ENCODE measurements around the gene FNDC3B. TPM values are rescaled to one million over a fixed set of nuclear protein-coding genes. Genes with fewer than 3 reads are reported as not detected.

FNDC3B gene
- total RNA-seq, 1 experiment from 2014 or later, result 173 TPM

DNA sequence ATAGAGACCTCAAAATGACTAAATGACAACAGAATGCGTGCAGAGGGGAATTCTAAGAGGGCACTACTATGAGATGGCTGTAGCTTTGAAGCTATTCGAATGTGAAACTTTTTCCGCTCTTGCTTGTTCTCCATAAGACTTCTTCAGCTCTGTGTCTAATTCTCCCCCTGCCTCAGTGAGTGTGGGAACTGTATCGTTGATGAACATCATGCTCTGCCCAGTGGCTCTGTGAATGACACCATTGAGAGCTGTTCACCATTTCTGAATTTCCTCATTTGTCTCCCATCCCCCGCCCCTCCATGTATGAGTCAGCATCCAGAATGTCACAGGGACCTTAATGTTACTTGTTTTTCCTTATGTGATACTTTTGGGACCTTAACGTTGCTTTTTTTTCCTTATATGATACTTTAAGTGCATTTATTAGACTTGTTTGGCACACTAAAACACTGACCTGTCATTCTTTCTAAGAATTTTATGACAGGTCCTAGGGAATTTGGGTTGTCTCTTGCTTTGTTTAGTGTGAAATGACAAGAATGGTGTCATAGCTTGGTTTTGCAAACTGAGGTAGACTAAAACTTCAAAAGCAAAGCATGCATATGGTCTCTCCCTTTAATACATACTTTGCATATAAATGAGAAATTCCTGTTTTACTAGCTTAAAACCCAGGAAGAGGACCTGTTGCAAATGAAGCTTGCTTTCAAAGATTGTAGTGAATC is 99.6 kb downstream of the FNDC3B start:
- POLR2A ChIA-PET, result interaction anchor here (0.5 to 1.6 kb wide), 3 partner anchors 10 to 99 kb away, joined by 3 to 5 read pairs (median 3); no protein-coding TSS in a partner anchor
- H3K4me3 ChIP-seq (ENCODE audit: low read depth in 2 of 2, low read length in 2 of 2), result no peak overlapping the region
- peaks cover 94% of the 10 kb centered on the region for H3K4me1 ChIP-seq (ENCODE audit: control insufficient read depth, insufficient read depth, low read length)
- CTCF ChIA-PET, result no interaction called here
- H3K36me3 ChIP-seq (ENCODE audit: control insufficient read depth, insufficient read depth, low read length), result no peaks in the 10 kb centered on the region
- no peaks in the 10 kb centered on the region for H3K9me3 ChIP-seq (ENCODE audit: control insufficient read depth, insufficient read depth, low read depth, low read length)
- H3K27ac ChIP-seq (ENCODE audit: low read length), result peak overlapping the region; percentile 97
- TSS peak; percentile 5 for BruUV-seq (replicated peaks)
- intact Hi-C loops (cut with micrococcal nuclease; ENCODE audit: unreplicated experiment) (loop anchor here (5.0 kb wide), 1 partner anchor 97 kb away; no protein-coding TSS in a partner anchor), in situ Hi-C loops (cut with HindIII; ENCODE audit: low pct_unique_long_range_greater_than_20kb, low sequenced_read_pairs) (no loop called here)
- H3K27me3 ChIP-seq (ENCODE audit: control insufficient read depth, insufficient read depth, low read length), result no peaks in the 10 kb centered on the region
- DNase-seq (ENCODE audit: low read depth, low spot score) (no peak), ATAC-seq (no peak)
- TF ChIP-seq, protein P1, sequence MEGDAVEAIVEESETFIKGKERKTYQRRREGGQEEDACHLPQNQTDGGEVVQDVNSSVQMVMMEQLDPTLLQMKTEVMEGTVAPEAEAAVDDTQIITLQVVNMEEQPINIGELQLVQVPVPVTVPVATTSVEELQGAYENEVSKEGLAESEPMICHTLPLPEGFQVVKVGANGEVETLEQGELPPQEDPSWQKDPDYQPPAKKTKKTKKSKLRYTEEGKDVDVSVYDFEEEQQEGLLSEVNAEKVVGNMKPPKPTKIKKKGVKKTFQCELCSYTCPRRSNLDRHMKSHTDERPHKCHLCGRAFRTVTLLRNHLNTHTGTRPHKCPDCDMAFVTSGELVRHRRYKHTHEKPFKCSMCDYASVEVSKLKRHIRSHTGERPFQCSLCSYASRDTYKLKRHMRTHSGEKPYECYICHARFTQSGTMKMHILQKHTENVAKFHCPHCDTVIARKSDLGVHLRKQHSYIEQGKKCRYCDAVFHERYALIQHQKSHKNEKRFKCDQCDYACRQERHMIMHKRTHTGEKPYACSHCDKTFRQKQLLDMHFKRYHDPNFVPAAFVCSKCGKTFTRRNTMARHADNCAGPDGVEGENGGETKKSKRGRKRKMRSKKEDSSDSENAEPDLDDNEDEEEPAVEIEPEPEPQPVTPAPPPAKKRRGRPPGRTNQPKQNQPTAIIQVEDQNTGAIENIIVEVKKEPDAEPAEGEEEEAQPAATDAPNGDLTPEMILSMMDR (IDR thresholded peaks at IDR 0.05), result no peak
- TF ChIP-seq POLR2AphosphoS5 (IDR thresholded peaks at IDR 0.05; ENCODE audit: low read depth, low read length) (no peak), SIN3A (IDR thresholded peaks at IDR 0.05; ENCODE audit: borderline replicate concordance, insufficient read depth, low read depth, low read length) (no peak), TCF7L2 (IDR thresholded peaks at IDR 0.05; ENCODE audit: low read depth, low read length) (no peak)
- TF ChIP-seq, protein P2, sequence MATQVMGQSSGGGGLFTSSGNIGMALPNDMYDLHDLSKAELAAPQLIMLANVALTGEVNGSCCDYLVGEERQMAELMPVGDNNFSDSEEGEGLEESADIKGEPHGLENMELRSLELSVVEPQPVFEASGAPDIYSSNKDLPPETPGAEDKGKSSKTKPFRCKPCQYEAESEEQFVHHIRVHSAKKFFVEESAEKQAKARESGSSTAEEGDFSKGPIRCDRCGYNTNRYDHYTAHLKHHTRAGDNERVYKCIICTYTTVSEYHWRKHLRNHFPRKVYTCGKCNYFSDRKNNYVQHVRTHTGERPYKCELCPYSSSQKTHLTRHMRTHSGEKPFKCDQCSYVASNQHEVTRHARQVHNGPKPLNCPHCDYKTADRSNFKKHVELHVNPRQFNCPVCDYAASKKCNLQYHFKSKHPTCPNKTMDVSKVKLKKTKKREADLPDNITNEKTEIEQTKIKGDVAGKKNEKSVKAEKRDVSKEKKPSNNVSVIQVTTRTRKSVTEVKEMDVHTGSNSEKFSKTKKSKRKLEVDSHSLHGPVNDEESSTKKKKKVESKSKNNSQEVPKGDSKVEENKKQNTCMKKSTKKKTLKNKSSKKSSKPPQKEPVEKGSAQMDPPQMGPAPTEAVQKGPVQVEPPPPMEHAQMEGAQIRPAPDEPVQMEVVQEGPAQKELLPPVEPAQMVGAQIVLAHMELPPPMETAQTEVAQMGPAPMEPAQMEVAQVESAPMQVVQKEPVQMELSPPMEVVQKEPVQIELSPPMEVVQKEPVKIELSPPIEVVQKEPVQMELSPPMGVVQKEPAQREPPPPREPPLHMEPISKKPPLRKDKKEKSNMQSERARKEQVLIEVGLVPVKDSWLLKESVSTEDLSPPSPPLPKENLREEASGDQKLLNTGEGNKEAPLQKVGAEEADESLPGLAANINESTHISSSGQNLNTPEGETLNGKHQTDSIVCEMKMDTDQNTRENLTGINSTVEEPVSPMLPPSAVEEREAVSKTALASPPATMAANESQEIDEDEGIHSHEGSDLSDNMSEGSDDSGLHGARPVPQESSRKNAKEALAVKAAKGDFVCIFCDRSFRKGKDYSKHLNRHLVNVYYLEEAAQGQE (IDR thresholded peaks at IDR 0.05; ENCODE audit: insufficient read depth in 1 of 2, low read depth in 2 of 2, low read length in 1 of 2), result no peak

DNA sequence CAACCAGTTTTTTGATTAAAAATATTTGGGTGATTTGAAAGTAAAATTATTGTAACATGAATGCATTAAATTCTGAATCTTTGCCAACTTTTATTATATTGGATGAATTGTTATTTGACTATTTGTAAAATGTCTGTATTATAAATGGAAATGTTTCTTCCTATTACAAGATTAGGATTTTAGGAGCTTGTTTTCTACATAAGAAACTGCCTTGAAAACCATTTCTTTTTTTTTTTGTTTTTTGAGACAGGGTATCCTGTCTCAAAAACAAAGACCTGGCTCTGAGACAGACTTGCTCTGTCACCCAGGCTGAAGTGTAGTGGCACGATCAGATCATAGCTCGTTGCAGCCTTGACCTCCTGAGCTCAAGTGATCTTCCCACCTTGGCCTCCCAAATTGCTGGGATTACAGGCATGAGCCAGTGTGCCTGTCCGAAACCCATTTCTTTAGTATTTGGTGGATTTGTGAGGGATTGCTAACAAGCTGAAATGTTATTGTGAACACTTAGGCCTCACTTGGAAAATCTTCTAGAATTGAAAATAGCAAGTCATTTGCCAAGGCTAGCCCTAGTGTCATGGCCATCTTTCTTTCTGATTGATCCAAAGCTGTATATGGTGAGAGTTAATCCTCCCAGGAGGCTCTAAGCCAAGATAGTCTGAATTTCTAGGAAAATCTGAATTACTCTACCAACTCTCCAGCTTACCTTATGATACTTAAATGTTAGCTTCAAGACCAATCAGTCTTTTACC is 100.3 kb downstream of the FNDC3B start:
- in situ Hi-C loops (cut with HindIII; ENCODE audit: low pct_unique_long_range_greater_than_20kb, low sequenced_read_pairs) (no loop called here), intact Hi-C loops (cut with micrococcal nuclease; ENCODE audit: unreplicated experiment) (loop anchor here (5.0 kb wide), 1 partner anchor 97 kb away; no protein-coding TSS in a partner anchor)
- Histone ChIP-seq H3K4me1 (ENCODE audit: control insufficient read depth, insufficient read depth, low read length) (peaks cover 94% of the 10 kb centered on the region), H3K27ac (ENCODE audit: low read length) (peak overlapping the region; percentile 97), H3K36me3 (ENCODE audit: control insufficient read depth, insufficient read depth, low read length) (no peaks in the 10 kb centered on the region), H3K4me3 (ENCODE audit: low read depth in 2 of 2, low read length in 2 of 2) (no peak overlapping the region), H3K27me3 (ENCODE audit: control insufficient read depth, insufficient read depth, low read length) (no peaks in the 10 kb centered on the region), H3K9me3 (ENCODE audit: control insufficient read depth, insufficient read depth, low read depth, low read length) (no peaks in the 10 kb centered on the region)
- ChIA-PET CTCF (no interaction called here), POLR2A (interaction anchor here (0.7 to 2.6 kb wide), 4 partner anchors 8 to 330 kb away, joined by 3 to 22 read pairs (median 5); partner anchors contain the start of gene PLD1)
- ATAC-seq (no peak), DNase-seq (ENCODE audit: low read depth, low spot score) (no peak)
- no TSS peak for BruUV-seq (replicated peaks)
- TF ChIP-seq, protein P1 (IDR thresholded peaks at IDR 0.05), result no peak
- TF ChIP-seq, protein P2 (IDR thresholded peaks at IDR 0.05; ENCODE audit: insufficient read depth in 1 of 2, low read depth in 2 of 2, low read length in 1 of 2), result no peak
- TF ChIP-seq POLR2AphosphoS5 (IDR thresholded peaks at IDR 0.05; ENCODE audit: low read depth, low read length), result no peak
- no peak for TF ChIP-seq TCF7L2 (IDR thresholded peaks at IDR 0.05; ENCODE audit: low read depth, low read length)
- TF ChIP-seq SIN3A (IDR thresholded peaks at IDR 0.05; ENCODE audit: borderline replicate concordance, insufficient read depth, low read depth, low read length), result no peak
